ENCODE measurements around the gene TRAK1. TPM values are rescaled to one million over a fixed set of nuclear protein-coding genes. Genes with fewer than 3 reads are reported as not detected.
A peak's percentile ranks its signal among the peaks of the same experiment; 100 is the strongest.

TRAK1 gene
- total and polyA plus RNA-seq, 2 of the 4 experiments (the other 2 are of a cell fraction): 25.6 to 28.1 TPM

DNA sequence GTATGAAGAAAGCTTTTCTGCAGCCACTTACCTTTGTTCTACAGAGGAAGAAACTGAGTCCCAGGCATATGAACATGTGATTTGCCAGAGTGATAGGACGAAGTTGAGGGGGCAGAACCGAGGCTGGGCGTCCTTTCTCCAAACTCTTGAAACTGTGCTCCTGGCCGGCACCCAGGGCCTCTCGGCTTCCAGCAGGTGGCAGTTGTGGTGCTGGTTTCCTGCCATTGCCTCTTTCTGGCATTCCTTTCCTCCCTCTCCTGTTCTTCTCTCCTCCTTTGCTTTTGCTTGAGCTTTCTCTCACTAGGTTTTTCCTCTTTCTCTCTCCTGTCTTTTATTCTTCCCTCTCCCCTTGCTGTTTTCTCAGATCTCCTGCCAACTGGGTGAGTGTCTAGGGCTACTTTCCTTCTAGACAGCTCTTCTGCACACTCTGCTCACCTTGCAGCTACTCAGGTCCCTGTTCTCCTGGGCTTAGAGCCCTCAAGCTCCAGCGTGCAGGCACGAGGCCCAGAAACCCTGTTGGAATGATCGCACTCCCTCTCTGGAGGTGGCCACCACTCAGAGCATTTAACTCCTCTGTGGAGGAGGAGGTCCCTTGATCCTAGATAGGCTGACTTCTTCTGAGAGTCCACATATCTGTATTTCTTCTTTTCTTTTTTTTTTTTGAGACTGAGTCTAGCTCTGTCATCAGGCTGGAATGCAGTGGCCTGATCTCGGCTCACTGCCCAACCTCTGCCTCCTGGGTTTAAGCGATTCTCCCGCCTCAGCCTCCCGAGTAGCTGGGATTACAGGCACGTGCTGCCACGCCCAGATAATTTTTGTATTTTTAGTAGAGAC is 26.2 kb downstream of the TRAK1 start:
- peak; percentile 74 for ATAC-seq (ENCODE audit: low read depth)
- Histone ChIP-seq H3K14ac (replicated peaks; ENCODE audit: low read depth, low read length) (no peak overlapping the region), H3K4ac (ENCODE audit: low read depth, low read length) (no peak overlapping the region), H3K9ac (ENCODE audit: low read depth, low read length) (no peak overlapping the region), H3K9me1 (ENCODE audit: insufficient read depth, low read length) (peaks cover 14% of the 10 kb centered on the region; the same call in 1 of the 2 replicates), H2BK20ac (ENCODE audit: low read depth, low read length) (no peak overlapping the region), H3K56ac (ENCODE audit: extremely low read depth, insufficient read depth, low read length) (no peak overlapping the region), H3K4me2 (ENCODE audit: low read depth, low read length) (peak overlapping the region; percentile 37), H2AK5ac (ENCODE audit: low read depth, low read length) (peak overlapping the region; percentile 32; the same call in 1 of the 2 replicates), H2BK5ac (ENCODE audit: low read depth, low read length, poor library complexity, severe bottlenecking) (no peak overlapping the region), H3K79me1 (ENCODE audit: low read depth in 1 of 2, low read length in 2 of 2) (peaks cover 7 to 38% of the 10 kb centered on the region in 2 experiments; a peak in 3 of 4 replicates), H2AK9ac (replicated peaks; ENCODE audit: low read depth, low read length, poor library complexity) (peak overlapping the region; percentile 5), H4K20me1 (ENCODE audit: insufficient read depth, low read length) (peaks cover 23% of the 10 kb centered on the region), H3K9me3 (ENCODE audit: control insufficient read depth, insufficient read depth, low read length) (no peaks in the 10 kb centered on the region), H4K8ac (ENCODE audit: low read depth in 2 of 2, low read length in 2 of 2) (no peak overlapping the region), H3K4me1 (ENCODE audit: control insufficient read depth, insufficient read depth, low read length) (peaks cover 9% of the 10 kb centered on the region), H2BK120ac (ENCODE audit: low read depth, low read length) (no peak overlapping the region), H2AFZ (replicated peaks; ENCODE audit: low read length, poor library complexity) (peak overlapping the region; percentile 61), H3K4me3 (ENCODE audit: insufficient read depth, low read depth, low read length) (no peak overlapping the region), H3K27me3 (ENCODE audit: control insufficient read depth, insufficient read depth, low read length) (no peaks in the 10 kb centered on the region), H3K23ac (ENCODE audit: low read depth, low read length) (no peak overlapping the region), H3K18ac (ENCODE audit: low read depth, low read length) (no peak overlapping the region), H3K27ac (ENCODE audit: insufficient read depth, low read length) (no peak overlapping the region), H4K5ac (ENCODE audit: low read depth, low read length) (no peak overlapping the region), H4K91ac (ENCODE audit: insufficient read depth, low read depth, low read length) (0 out of 2 replicates have a peak overlapping the region, but pooled peaks have one; percentile 16), H3K36me3 (ENCODE audit: control insufficient read depth, insufficient read depth, low read length) (no peaks in the 10 kb centered on the region), H2BK15ac (ENCODE audit: low read depth, low read length) (no peak overlapping the region)
- no TSS peak for BruUV-seq (replicated peaks)
- dilution Hi-C loops (cut with HindIII; ENCODE audit: low sequenced_read_pairs, unreplicated experiment): no loop called here
- WGBS, 2 experiments (ENCODE audit: extremely low coverage in 2 of 2, insufficient read length in 1 of 2): 24% methylated on average over 5 of the region's 14 CpGs; no CpG with 5 or more reads in 1 of the 2 experiments
- ChIA-PET CTCF (interaction anchor here (0.6 to 2.0 kb wide), 7 partner anchors 9 to 377 kb away, joined by 3 to 13 read pairs (median 4); no protein-coding TSS in a partner anchor), POLR2A (ENCODE audit: unreplicated experiment) (no interaction called here)
- intact Hi-C loops (cut with micrococcal nuclease): loop anchor here (2.0 to 5.0 kb wide), 4 partner anchors 67 to 325 kb away; no protein-coding TSS in a partner anchor
- DNase-seq: peak; percentile 75
- in situ Hi-C loops (cut with MboI; ENCODE audit: low sequenced_read_pairs): loop anchor here (5.0 to 25.0 kb wide), 2 partner anchors 75 to 320 kb away; no protein-coding TSS in a partner anchor
- no peak for TF ChIP-seq CHD1 (IDR thresholded peaks at IDR 0.05; ENCODE audit: low read depth, low read length)
- no peak for TF ChIP-seq POLR2A (IDR thresholded peaks at IDR 0.05; ENCODE audit: low read depth, low read length)
- TF ChIP-seq SMC3 (IDR thresholded peaks at IDR 0.05; ENCODE audit: low read depth, low read length): peak; percentile 38; the same call in 1 of the 2 replicates
- no peak for TF ChIP-seq CEBPB (IDR thresholded peaks at IDR 0.05; ENCODE audit: low read depth, low read length)
- peak; percentile 46 for TF ChIP-seq RAD21 (IDR thresholded peaks at IDR 0.05; ENCODE audit: low read length)
- no peak for TF ChIP-seq MAZ (IDR thresholded peaks at IDR 0.05; ENCODE audit: borderline replicate concordance, low read depth, low read length)
- TF ChIP-seq NFE2L2 (IDR thresholded peaks at IDR 0.05; ENCODE audit: low read depth, low read length): no peak
- TF ChIP-seq, protein P1, sequence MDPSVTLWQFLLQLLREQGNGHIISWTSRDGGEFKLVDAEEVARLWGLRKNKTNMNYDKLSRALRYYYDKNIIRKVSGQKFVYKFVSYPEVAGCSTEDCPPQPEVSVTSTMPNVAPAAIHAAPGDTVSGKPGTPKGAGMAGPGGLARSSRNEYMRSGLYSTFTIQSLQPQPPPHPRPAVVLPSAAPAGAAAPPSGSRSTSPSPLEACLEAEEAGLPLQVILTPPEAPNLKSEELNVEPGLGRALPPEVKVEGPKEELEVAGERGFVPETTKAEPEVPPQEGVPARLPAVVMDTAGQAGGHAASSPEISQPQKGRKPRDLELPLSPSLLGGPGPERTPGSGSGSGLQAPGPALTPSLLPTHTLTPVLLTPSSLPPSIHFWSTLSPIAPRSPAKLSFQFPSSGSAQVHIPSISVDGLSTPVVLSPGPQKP (IDR thresholded peaks at IDR 0.05; ENCODE audit: borderline replicate concordance, low read depth, low read length): no peak
- TF ChIP-seq, protein P2, sequence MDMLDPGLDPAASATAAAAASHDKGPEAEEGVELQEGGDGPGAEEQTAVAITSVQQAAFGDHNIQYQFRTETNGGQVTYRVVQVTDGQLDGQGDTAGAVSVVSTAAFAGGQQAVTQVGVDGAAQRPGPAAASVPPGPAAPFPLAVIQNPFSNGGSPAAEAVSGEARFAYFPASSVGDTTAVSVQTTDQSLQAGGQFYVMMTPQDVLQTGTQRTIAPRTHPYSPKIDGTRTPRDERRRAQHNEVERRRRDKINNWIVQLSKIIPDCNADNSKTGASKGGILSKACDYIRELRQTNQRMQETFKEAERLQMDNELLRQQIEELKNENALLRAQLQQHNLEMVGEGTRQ (IDR thresholded peaks at IDR 0.05; ENCODE audit: low read depth, low read length): no peak; the same call in 1 of the 2 replicates
- TF ChIP-seq RFX5 (IDR thresholded peaks at IDR 0.05; ENCODE audit: low read depth, low read length): no peak
- TF ChIP-seq, protein P3, sequence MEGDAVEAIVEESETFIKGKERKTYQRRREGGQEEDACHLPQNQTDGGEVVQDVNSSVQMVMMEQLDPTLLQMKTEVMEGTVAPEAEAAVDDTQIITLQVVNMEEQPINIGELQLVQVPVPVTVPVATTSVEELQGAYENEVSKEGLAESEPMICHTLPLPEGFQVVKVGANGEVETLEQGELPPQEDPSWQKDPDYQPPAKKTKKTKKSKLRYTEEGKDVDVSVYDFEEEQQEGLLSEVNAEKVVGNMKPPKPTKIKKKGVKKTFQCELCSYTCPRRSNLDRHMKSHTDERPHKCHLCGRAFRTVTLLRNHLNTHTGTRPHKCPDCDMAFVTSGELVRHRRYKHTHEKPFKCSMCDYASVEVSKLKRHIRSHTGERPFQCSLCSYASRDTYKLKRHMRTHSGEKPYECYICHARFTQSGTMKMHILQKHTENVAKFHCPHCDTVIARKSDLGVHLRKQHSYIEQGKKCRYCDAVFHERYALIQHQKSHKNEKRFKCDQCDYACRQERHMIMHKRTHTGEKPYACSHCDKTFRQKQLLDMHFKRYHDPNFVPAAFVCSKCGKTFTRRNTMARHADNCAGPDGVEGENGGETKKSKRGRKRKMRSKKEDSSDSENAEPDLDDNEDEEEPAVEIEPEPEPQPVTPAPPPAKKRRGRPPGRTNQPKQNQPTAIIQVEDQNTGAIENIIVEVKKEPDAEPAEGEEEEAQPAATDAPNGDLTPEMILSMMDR (conservative IDR thresholded peaks at IDR 0.05; ENCODE audit: low read depth, low read length): peak; percentile 49
- TF ChIP-seq MAFK (IDR thresholded peaks at IDR 0.05; ENCODE audit: low read depth, low read length): no peak
- no peak for TF ChIP-seq FOS (IDR thresholded peaks at IDR 0.05; ENCODE audit: low read depth, low read length)
- no peak for TF ChIP-seq RCOR1 (IDR thresholded peaks at IDR 0.05; ENCODE audit: insufficient replicate concordance, low read length)
